Epithelial cell of prostate (primary cell): ENCODE measurements around the gene UNC5B.
"Not testable (repeated sequence)": the region's sequence is repeated elsewhere in the genome, so short reads cannot be mapped to it uniquely, and the experiment has no call there.

Experiments used
- DNase-seq: peaks from one replicate; pipeline ENCODE4 v3.0.0-alpha.2; 2011; ENCODE audit warnings: low read depth, low spot score
- H3K27ac ChIP-seq: fragments of 450-650 bp; 2 replicates; pipeline ENCODE4 v1.5.1; 2017; ENCODE audit warnings: mild to moderate bottlenecking

UNC5B gene

DNA sequence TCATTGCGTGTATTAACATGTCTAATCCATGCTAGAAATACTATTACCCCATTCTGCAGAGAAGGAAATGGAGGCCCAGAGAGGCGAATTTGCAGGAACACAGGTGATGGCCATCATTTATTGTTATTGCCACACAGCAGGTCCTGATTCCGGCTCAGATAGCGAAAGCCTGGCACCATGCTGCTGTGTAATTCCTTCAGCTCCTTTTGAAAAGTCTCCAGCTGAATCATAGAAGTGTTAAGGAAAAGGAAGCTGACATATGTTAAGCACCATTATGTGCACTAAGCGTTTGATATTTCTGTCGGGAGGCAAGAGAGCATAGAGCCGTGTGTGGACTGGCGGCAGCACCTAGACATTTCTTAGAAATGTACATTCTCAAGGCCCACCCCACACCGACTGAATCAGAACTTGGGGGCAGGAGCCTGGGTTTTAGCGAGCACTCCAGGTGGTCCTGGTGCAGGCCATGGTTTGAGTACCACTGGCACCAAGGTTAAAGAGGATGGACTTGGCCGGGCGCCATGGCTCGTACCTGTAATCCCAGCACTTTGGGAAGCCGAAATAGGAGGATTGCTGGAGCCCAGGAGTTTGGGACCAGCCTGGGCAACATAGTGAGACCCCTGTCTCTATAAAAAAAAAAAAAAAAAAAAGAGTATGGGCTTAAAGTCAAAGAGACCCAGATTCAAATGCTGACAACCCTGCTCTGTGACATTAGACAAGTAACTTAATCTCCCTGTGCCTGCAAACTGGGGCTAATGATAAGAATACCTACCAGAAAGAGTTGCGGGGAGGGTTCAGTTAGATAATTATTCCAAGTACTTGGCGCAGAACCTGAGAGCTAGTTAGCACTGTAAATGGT, 52.2 kb downstream of the UNC5B start:
- H3K27ac ChIP-seq = peak overlapping the region; percentile 84

DNA sequence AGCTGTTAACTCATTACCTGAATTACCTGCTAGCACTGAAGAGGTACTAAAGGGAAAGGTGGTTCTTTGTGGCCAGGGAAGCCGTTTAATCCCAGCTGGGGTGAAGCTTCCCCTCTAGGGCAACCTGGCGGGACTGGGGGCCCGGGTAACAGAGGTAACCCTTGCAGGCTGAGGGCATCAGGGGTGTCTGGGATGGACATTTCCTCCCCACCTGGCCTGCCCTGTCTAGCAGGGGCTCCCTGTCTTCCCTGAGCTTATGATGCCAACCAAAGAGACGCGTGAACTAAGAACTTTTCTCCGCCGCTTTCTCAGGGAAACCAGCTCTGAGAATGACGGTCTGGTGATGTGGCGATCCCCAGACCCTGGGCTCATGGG, 52.8 kb downstream of the UNC5B start:
- no peak for DNase-seq
- H3K27ac ChIP-seq = peak overlapping the region; percentile 84

More for the DNA sequence above, 52.2 kb downstream of the UNC5B start:
- no peak for DNase-seq

DNA sequence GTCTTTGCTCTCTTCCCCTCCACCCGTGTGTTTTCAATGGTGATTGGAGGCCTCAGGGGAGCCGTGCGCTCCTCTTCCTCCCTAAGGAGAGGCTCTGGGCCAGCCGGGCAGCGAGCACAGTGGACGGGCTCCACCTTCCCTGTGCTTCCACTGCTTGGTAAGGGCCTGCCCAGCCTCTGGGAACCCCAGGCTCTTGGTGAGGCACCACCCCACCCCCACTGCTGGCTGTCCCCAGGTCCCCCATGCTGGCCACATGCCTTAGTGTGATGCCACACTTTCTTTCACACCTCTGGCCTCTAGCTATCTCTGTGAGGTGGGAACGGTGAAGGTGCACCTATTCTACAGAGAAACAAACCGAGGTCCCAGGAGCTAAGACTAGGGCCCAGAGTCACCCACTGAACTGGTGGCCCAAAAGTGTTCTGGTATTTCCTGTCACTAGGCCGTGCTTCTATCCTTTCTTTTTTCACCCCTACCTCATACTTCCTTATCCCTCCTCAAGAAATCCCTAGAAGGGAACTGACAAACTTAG, 53.3 kb downstream of the UNC5B start:
- peak overlapping the region; percentile 84 for H3K27ac ChIP-seq
- no peak for DNase-seq

DNA sequence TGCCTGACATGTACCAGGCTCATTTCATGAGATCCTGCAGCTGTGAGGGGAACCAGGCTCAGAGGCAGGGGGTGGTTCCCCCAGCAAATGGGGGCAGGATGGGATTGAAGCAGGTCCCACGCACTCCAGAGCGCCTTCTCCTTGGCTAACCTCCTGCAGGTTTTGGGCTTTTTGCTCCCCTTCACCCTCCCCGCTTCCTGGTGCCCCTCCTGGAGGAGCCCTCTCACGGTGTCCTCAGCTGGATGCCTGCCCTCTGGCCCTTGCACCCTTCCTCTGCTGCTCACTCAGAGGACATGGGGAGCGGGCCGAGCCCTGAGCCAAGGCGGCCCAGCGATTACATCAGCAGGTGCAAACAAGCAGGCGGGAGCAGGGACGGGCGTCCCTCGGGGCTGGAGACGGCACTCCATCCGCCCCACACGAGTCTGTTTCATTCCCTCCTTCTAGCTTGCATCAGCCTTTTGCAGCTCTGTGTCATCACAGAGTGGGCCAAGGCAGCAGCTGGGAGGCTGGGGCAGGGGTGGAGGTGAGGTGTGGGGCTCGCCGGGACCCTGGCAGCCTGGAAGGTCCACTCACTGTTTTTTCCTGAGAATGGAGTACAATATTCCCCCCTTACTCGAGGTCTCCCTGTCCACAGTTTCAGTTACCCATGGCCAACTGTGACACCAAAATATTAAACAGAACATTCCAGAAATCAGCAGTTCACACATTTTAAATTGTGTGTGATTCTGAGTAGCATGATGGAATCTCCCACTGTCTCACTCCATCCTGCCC, 54.0 kb downstream of the UNC5B start:
- DNase-seq = no peak
- peak overlapping the region; percentile 84 for H3K27ac ChIP-seq

DNA sequence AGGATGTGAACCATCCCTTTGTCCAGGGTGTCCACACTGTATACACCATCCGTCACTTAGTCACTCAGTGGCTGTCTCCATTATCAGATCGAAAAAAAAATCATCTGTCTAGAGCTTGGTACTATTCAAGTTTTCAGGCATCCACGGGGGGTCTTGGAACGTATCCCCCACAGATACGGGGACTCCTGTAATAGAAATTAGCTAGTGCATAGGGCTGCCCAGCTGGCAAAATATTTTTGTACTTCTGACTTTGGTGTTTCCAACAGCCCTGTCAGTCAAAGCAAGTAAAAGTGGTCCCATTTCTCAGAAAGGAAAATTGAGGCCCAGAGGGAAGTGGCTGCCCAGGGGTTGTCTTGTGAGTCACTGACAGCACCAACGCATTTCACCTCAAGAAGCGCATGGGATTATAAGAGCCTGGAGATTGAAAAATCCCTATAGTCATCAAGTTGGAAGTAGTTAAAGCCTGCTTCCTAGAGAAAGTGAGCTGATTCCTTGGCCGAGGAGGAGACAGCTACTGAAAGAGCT, 54.6 kb downstream of the UNC5B start:
- H3K27ac ChIP-seq = peak overlapping the region; percentile 84

DNA sequence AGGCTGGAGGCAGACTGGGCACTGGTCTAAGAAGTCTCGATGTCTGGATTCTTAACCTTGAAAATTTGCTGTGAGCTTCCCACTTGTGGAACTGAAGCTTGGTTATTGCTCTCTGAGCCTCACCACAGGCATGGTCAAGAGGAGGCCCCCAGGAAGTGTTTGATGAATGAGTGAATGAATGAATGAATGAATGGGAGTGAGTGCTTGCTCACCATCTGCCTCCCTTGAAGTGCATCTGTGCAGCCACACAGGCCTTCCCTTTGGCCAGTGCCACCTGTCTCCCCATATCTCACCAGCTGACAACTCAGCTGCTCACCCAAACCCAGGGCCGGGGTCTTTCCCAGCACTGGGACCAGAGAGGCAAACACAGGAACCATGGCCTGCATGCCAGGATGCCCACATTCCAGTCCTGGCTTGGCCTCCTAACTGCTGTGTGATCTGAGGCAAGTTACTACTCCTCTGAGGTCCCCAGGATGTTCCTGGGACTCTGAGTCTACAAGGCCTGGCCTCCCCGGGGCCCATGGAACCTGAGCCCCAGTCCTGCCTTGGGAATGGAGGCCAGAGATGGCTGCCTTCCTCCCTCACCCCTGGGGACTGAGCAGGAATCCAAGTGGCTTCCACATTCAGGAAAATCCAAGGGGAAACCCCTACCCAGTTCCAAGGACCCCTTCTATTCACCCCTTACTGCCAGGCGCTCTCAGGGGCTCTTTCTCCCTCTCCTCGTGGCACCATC, 55.3 kb downstream of the UNC5B start:
- peak overlapping the region; percentile 84 for H3K27ac ChIP-seq
- no peak for DNase-seq

More for the DNA sequence above, 54.6 kb downstream of the UNC5B start:
- DNase-seq = no peak

DNA sequence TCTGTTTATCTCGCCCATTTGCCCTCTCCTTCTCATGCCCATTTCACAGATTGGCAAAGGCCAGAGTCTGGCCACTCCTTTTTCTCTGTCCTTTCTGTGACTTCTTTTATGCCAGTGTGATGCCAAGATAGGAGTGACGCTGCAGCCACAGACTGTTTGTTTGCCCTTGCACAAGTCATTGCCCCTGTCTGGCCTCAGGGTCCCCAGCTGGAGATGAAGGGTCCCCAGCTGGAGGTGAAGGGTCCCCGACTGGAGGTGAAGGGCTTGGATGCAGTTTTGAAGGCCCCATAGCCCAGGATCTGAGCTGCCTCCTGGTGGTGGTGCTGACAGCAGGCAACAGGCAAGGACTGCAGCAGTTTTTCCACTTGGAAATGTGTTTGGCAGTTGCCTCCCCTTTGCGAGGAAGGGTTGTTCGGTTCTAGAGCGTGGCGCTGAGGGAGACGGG, 55.9 kb downstream of the UNC5B start:
- H3K27ac ChIP-seq = peak overlapping the region; percentile 84
- DNase-seq = no peak

DNA sequence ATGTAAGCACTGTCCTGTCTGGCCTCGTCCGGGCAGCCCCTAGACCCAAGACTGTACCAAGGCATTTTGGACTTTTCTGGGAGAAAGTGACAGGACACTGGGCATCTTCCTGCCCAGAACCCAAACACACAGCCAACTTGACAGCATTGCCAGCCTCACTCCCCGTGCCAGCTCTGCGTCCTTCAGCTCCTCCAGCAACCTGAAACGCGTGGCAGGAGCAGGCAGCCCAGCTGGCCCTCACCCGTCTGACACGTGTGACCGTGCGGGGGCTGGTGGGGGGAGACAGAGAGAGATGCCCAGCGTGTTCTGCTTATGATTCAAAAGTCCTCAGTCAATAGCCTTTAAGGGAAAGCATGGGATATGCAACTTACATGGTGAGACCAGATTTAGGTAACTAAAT, 56.4 kb downstream of the UNC5B start:
- DNase-seq = no peak
- H3K27ac ChIP-seq = peak overlapping the region; percentile 84

DNA sequence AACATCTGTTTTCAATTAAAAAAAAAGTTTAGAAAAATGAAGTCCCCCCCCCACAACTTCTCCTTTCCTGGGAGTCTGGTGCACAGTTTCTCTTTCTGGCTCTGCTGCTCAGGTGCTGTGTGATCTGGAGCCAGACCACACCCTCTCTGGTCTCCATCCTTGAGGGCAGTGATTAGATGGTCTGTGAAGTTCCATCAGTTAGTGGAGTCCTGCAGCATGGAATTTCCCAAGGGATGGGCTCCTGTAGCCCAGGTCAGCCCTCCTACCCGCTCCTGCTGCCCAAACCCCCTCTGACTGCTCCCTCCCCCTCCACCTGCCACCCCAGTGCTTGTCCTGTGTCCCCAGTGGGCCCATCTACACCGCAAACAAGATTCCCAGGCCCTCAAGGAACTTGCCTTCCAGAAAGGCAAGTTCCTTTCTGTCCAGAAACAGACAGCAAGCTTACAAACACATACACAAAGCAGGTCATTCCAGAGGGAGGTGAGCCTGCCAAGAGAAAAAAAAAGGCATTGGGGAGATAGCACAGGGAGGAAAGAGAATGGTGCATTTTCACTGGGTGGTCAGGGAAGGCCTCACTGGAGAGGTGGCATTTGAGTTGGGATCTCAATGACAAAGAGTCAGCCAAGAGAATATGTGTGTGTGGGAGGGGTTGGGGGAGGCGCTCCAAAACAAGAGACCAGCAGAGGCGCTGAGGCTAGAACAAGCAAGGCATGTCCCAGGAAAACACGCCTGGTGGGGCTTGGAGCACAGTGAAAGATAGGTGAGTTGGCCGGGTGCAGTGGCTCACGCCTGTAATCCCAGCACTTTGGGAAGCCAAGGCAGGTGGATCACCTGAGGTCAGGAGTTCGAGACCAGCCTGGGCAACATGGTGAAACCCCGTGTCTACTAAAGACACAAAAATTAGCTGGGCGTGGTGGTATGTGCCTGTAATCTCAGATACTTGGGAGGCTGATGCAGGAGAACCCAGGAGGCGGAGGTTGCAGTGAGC, 57.2 kb downstream of the UNC5B start:
- no peak for DNase-seq
- H3K27ac ChIP-seq = peak overlapping the region; percentile 84

DNA sequence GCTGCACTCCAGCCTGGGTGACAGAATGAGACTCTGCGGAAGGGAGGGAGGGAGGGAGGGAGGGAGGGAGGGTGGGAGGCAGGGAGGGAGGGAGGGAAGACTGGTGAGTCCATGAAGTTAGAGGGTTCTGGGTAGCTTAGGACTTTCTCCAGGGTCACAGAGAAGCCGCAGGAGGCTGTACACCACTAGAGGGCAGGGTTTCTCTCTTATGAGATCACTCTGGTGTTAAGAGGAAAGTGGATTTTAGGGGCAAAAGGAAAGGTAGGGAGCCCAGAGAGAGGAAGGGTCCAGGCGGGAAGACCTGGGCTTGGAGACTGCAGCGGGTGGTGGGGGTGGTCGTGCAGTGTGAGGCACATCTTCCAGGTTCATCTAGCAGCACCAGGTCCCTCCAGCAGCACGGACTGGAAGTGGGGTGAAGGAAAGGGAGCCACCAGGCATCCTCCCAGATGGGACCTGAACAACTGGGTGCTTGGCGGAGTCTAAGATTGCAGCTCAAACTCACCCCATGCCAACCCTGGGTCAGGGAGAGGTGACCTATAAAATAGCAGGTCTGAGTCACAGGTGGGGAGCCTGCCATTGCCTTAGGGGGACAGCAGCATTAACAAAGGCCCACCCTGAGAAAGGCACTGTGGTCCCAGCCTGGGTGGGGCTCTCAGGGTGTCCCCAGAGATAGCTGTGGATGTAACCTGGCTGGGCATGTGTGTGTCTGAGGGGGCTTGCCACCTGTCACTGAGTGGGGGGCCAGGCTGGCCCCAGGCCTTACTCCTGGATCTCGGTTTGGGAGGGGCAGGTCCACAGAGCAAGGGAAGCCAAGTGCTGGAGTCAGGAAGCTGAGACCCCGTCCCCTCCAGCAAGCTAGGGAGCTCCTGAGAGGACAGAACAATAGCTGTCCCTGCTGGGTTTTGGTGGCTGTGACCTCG, 58.2 kb downstream of the UNC5B start:
- no peak for DNase-seq

DNA sequence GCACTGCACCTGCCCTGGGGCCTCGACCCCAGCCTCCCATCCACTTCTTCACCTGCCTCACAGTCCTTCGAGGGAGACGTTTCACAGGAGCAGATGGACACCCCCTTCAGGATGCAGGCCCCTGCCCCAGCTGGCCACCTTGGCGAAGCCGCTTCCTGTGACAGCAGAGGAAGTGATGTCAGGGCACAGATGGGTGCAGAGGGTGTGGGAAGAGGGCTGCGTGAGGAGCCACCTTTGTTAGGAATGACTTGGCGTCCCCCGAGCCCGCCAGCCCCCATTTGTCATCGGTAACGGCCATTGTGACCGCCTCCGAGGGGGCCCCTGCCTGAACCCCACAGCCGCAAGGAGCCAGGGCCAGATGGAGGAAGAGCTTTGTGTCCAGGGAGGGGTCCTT, 59.3 kb downstream of the UNC5B start:
- no peak overlapping the region for H3K27ac ChIP-seq
- DNase-seq = no peak

More for the DNA sequence above, 58.2 kb downstream of the UNC5B start:
- H3K27ac ChIP-seq = peak overlapping the region; percentile 84

DNA sequence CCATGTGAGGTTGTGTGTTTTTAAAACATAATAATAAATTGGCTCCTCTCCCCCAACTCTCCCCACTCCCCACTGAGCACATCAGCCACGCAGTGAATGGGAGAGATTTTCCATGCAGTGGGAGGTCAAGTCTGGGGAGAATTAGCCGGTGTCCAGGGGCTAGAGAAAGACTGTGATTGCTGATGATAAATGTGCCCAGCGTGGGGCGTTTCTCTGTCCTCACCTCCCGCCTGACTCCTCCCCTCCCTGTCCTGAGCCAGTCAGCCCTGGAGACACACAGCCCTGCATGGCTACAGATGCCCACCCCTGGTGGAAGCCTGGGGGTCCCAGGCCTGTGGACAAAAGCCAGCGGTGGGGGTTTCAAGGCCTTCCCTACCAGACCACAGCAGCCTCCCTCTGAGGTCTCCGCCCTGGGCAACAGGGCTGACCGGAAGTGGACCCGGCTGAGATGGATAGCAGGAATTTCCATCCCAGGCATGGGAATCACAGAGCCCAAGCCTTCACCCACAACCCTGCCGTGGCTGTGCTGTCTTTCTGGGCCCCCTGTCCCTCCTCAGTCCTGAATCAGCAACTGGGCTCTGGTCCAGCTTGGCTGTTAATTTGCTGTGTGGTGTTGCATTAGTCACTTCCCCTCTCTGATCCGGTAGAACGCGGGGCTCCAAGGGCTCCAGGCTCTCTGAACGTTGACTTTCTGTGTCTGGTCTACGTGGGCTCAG, 59.8 kb downstream of the UNC5B start:
- DNase-seq = no peak
- no peak overlapping the region for H3K27ac ChIP-seq

DNA sequence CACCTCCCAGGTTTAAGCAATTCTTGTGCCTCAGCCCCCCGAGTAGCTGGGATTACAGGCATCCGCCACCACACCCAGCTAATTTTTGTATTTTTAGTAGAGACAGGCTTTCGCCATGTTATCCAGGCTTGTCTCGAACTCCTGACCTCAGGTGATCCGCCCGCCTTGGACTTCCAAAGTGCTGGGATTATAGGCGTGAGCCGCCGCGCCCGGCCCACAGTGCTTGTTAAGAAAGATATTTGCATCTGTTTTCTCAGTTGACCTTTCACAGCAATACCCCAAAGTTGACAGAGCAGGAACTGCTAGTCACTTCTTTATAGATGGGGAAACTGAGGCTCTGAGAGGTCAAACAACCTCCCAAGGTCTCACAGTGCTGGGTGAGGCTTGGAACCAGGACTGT, 60.6 kb downstream of the UNC5B start:
- not testable (repeated sequence) for DNase-seq, H3K27ac ChIP-seq

DNA sequence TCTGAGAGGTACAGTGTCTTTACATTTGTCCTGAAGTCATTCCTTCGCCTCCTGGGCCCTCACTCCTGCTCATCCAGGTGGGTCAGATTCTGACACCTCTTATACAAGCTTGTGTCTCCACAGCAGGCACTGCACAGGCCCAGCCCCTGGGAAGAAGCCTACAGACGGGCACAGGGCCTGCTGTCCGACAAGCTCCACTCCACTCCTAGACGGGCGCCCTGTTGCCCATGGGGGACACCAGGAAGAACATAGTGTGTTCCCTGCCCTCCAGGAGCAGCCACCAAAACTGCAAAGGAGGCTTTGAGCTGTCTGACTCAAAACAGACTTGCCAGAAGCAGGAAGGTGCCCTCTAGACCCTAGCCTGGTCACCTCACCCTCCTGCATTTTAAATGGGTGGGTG, 61.1 kb downstream of the UNC5B start:
- no peak overlapping the region for H3K27ac ChIP-seq
- DNase-seq = no peak

DNA sequence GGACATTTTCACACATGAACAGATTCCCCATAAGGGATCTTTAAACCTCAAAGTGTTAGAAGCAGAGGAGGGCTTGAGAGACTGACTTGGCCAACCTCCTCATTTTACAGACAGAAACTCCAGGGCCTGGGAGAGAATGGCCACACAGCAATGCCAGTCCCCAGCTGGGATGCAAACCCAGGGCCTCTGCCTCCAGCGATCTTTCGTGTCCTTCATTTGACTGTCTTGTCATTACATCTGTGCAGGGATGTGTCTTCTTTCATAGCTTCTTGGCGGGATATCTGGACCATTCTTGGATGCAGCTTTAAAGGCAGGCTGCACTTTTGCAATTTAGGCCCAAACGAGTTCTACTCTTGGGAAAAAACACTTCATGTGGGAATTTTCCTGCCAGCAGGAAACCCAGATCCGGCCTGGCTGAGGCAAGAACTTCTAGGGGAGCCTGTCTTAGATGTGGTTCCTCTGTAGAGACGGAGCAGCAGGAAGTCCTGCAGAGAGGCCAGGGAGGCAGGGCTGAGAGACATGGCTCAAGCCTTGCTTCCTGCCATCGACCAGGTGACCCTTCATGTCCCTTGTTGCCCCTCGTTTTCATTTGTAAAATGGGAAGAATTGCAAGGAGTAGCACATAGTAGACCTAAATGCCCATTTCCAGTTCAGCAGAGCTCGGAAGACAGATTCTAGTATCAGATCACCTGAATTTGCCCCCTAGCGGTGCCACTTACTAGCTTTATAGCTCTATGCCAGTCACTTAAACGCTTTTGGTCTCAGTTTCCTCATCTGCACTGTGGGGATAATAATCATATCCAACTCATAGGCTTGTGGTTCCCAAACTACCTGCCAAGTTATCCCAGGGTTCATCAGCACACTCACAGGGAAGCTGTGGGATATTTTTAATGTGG, 62.8 kb downstream of the UNC5B start:
- H3K27ac ChIP-seq = no peak overlapping the region
- DNase-seq = no peak

DNA sequence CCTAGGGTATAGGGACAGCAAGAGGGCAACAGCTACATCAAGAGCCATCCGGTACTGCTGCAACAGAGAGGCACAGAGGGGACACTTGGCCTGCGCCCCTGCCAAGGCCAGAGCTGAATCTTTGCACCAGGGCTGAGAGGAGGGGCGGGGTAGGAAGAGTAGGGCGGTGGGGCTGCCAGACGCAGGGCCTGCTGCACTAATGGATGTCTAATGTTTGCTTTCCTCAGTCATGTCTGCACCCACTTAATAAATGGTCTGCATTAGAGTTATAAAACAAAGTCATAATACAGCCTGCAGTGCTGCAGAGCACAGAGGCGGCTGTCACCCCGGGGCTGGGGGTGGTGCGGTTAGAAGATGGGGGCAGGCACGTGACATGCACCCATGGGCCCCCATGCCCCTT, 64.5 kb downstream of the UNC5B start:
- no peak for DNase-seq
- H3K27ac ChIP-seq = no peak overlapping the region
